T1000 (cell line): Measurements from ENCODE around the gene ZMYM5.
"Not testable (repeated sequence)": the region's sequence is repeated elsewhere in the genome, so short reads cannot be mapped to it uniquely, and the experiment has no call there.

Source experiments
- DNase-seq: peaks from one replicate; lab custom pipeline; 2025; ENCODE audit warnings: mixed read lengths; lab: John Stamatoyannopoulos, UW

The ZMYM5 gene

DNA sequence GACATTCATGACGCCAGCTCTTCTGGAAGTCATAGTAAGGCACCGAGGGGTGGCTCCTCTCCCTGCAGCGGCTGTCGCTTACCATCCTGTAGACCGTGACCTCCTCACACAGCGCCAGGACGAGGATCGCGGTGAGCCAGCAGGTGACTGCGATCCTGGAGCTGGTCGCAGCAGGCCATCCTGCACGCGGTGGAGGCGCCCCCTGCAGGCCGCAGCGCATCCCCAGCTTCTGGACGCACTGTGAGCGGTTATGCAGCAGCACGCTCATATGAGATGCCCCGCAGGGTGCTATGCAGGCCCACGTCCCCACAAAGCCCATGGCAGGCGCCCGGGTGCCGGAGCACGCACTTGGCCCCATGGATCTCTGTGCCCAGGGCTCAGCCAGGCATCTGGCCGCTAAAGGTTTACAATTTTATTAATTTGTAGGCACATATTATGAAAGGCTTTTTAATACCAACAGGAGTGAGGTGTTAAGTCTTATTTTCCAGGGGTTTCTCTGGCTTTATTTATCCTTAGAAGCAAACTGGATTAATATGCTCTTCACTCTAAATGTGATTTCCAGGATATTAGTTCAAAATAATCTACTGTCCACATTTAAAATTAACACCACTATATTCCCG lies 45.1 kb downstream of the ZMYM5 start:
- DNase-seq: no peak

DNA sequence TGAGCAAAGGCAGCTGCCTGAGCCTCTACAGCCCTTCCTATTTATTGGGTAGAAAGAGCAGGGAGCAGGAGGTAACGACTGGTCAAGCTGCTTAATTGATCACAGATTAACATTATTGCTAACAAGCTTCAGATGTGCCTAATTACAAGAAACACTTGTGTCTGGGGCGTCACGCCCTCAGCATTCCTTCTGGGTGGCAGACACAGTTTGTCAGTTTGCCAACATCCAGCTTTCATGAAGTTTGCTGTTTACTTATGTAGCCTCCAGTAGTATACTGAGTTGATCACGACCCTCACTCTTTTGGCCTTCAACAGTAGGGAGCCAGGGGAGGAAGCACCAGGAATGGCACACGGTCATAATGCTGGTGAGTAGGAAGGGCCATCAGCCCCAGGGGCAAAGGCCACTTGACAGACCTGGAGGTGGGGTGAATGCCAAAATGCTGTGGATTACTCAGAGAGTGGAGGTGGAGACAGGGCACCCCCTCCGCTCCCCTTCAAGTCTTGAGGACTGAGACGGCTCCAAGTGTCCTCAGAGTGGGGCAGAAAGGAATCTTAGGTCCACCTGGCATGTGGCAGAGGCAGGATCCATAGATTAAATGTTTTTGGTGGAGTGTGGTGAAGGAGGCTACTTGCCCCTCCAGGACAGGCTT lies 45.8 kb downstream of the ZMYM5 start:
- no peak for DNase-seq

- no peak for DNase-seq
Observed at GRCh38 chr13:19817106-19817505, 46.3 kb downstream of the ZMYM5 start.

DNA sequence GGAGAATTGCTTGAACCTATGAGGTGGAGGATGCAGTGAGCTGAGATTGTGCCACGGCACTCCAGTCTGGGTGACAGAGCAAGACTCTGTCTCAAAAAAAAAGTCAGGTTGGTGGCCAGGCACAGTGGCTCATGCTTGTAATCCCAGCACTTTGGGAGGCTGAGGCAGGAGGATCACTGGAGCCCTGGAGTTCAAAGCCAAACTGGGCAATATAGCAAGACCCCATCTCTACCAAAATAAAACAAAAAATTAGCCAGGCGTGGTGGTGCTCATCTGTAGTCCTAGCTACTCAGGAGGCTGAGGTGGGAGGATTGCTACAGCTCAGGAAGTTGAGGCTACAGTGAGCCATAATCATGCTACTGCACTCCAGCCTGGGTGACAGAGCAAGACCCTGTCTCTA lies 47.6 kb downstream of the ZMYM5 start:
- not testable (repeated sequence) for DNase-seq

GRCh38 chr13:19810996-19811881 lies 52.2 kb downstream of the ZMYM5 start:
- no peak for DNase-seq

GRCh38 chr13:19810151-19810550 lies 53.3 kb downstream of the ZMYM5 start:
- no peak for DNase-seq

DNA sequence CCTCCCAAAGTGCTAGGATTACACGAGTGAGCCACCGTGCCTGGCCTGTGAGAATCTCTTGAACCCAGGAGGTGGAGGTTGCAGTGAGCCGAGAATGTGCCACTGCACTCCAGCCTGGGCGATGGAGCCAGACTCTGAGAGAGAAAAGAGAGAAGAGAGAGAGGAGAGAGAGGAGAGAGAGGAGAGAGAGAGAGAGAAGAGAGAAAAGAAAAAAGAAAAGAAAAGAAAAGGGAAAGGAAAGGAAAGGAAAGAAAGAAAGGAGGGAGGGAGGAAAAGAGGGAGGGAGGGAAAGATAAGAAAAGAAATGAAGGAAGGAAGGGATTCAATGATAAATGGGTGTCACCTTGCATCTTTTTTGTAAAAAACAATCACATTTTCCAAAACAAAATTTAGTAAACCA lies 57.7 kb downstream of the ZMYM5 start:
- DNase-seq: no peak

- DNase-seq: no peak
Observed at GRCh38 chr13:19795956-19796355, 67.5 kb downstream of the ZMYM5 start.

GRCh38 chr13:19794631-19795030 lies 68.8 kb downstream of the ZMYM5 start:
- DNase-seq: no peak

DNA sequence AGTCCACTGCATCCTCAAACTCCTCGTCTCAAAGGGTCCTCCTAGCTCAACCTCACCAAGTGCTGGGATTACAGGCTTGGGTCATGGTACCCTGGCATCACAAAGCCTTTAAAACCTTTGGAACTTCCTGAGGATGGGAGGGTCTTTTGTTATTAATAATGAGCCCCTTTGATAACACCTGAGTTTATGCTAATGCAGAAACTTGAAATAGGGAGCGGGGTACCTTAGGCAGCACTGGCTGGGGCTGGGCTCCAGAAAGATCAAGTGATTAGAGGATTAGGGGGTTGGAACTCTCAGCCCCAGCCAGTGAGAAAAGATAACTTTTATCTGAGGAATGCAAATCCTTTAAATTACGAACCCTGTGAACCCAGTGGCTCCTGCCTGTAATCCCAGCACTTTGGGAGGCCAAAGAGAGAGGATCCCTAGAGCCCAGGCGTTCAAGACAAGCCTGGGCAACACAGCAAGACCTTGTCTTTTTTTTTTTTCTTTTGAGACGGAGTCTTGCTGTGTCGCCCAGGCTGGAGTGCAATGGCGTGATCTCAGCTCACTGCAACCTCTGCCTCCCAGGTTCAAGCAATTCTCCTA lies 71.4 kb downstream of the ZMYM5 start:
- DNase-seq: no peak

DNA sequence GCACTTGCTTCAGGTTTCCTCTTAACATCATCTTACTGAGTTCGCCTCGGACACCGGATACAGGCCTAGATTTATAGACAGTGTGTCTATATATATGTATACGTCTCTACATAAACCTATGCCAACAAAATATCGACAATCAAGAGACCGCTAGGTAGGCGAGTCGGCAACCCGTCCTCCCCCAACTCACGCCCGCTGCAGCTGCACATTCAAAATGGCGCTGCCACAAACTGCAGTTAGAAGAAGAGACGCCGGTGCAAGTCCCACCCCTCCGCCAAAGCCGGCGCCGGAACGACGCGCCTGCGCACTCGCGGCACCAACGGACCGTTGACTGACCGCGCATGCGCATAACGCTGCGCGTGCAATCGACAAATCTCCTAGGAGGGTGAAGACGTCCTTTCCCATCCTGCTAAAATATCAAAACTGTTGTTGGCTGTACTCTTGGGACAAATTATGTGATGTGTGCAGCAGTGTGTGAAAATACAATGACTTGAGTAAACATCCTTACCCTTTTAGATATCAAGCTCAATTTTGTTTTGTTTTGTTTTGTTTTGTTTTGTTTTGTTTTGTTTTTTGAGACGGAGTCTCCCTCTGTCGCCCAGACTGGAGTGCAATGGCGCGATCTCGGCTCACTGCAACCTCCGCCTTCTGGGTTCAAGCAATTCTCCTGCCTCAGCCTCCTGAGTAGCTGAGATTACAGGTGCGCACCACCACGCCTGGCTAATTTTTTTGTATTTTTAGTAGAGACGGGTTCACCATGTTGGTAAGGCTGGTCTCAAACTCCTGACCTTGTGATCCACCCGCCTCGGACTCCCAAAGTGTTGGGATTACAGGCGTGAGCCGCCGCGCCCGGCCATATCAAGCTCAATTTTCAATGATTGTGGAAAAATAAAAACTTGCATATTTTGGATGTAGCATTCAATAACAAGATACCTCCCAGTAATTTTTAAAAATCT lies 80.4 kb downstream of the ZMYM5 start, which contains the start of gene PSPC1:
TSS of gene PSPC1 (minus strand) at position 219 of the 956 bp plus-strand sequence. CDS start at position 31, 188 bp downstream.
- peak; percentile 93 for DNase-seq

DNA sequence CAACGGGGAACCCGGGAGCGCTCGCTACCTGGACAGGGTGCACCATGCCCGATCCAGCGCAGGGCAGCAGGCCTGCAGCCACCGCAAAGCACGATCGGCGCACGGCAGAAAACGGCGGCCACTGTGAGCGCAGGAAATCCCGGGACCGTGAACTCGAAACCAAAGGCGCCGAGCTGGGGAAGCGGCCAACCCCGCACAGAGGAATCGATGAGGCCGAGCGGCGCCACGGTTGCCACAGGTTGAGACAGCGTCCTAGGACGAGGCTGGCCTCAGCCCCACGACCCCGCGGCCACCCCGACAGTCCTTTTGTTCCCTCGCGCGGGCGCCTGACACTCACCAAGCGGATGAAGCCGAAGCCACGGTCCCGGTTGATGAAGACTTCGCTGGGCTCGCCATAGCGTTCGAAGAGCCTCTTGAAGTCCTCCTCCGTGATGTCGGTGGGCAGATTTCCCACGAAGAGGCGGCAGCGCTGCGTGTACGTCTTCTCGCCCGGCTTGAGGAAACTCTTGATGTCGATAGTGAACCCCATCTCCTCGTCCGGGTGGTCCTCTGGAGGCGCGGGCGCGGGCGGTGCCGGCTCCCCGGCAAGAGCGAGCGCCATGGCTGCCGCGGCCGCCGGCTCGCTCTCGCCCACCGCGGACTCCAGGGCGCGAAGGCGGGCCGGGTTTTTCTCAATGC lies 81.3 kb downstream of the ZMYM5 start:
- DNase-seq: no peak

GRCh38 chr13:19781526-19781925 lies 81.9 kb downstream of the ZMYM5 start:
- DNase-seq: no peak

- not testable (repeated sequence) for DNase-seq
Observed at GRCh38 chr13:19780753-19781418, 82.6 kb downstream of the ZMYM5 start.
